Kidney glomerular epithelial cell (primary cell): Measurements from ENCODE around the gene PRPF6.

ENCODE experiments used
- DNase-seq: peaks from one replicate; lab custom pipeline; 2025; lab: John Stamatoyannopoulos, UW

Gene PRPF6

GRCh38 chr20:63980806-63981728 is at the start of gene PRPF6:
Gene PRPF6, plus strand, starts transcription at chr20:63981132. Its CDS starts 114 bp downstream, at chr20:63981246.
- peak; percentile 87 for DNase-seq

- no peak for DNase-seq
Observed at GRCh38 chr20:63931735-63932134, 49.2 kb upstream of the PRPF6 start.

- no peak for DNase-seq
Observed at GRCh38 chr20:63932606-63933160, 48.2 kb upstream of the PRPF6 start.

GRCh38 chr20:63933646-63934045 is 47.3 kb upstream of the PRPF6 start:
- no peak for DNase-seq

- DNase-seq = no peak
Observed at GRCh38 chr20:63934271-63935068, 46.5 kb upstream of the PRPF6 start.

GRCh38 chr20:63935447-63935846 is 45.5 kb upstream of the PRPF6 start:
- DNase-seq = no peak

- DNase-seq = no peak
Observed at GRCh38 chr20:63937596-63937995, 43.3 kb upstream of the PRPF6 start.

GRCh38 chr20:63939061-63939935 is 41.6 kb upstream of the PRPF6 start:
- no peak for DNase-seq

- DNase-seq = no peak
Observed at GRCh38 chr20:63940071-63940471, 40.9 kb upstream of the PRPF6 start.

- DNase-seq = no peak
Observed at GRCh38 chr20:63940472-63941266, 40.3 kb upstream of the PRPF6 start.

- no peak for DNase-seq
Observed at GRCh38 chr20:63941282-63942081, 39.5 kb upstream of the PRPF6 start.

- no peak for DNase-seq
Observed at GRCh38 chr20:63942250-63942951, 38.5 kb upstream of the PRPF6 start.

GRCh38 chr20:63942969-63943807 is 37.7 kb upstream of the PRPF6 start:
- no peak for DNase-seq

- no peak for DNase-seq
Observed at GRCh38 chr20:63943808-63944077, 37.2 kb upstream of the PRPF6 start.

GRCh38 chr20:63944078-63944941 is 36.6 kb upstream of the PRPF6 start:
- no peak for DNase-seq

GRCh38 chr20:63945031-63945658 is 35.8 kb upstream of the PRPF6 start:
- DNase-seq = no peak
